ENCODE measurements around the gene IMP3. TPM values are rescaled to one million over a fixed set of nuclear protein-coding genes. Genes with fewer than 3 reads are reported as not detected.

Gene IMP3
- polyA plus RNA-seq, 1 of the 3 experiments (the other 2 are of a cell fraction), result 56.2 TPM

GRCh38 chr15:75663931-75664421, 24.0 kb upstream of the IMP3 start:
- H3K9me2 ChIP-seq, result no peaks in the 10 kb centered on the region
- POLR2A ChIA-PET, result no interaction called here
- no peaks in the 10 kb centered on the region for H3K27me3 ChIP-seq (ENCODE audit: insufficient read depth)
- no peak overlapping the region for H2AFZ ChIP-seq (ENCODE audit: low read depth)
- WGBS (ENCODE audit: low lambda C conversion rate), result 88% methylated on average over 11 of the region's 11 CpGs
- no peaks in the 10 kb centered on the region for H4K20me1 ChIP-seq (ENCODE audit: insufficient read depth)
- peaks cover 41% of the 10 kb centered on the region for H3K79me2 ChIP-seq (ENCODE audit: insufficient read depth)
- no peak overlapping the region for H3K4me2 ChIP-seq
- H3K4me3 ChIP-seq (ENCODE audit: low read depth in 2 of 2, low read length in 1 of 2), result no peak overlapping the region
- H3F3A ChIP-seq (replicated peaks; ENCODE audit: insufficient read depth), result peaks cover 29% of the 10 kb centered on the region
- CTCF ChIA-PET, result interaction anchor here (1.5 kb wide), 1 partner anchor 16 kb away, joined by 4 read pairs; the partner anchor contains the start of gene SNX33
- H3K27ac ChIP-seq (ENCODE audit: low read depth in 2 of 2, low read length in 1 of 2), result no peak overlapping the region
- peaks cover 34 to 36% of the 10 kb centered on the region in 2 experiments; a peak in 3 of 4 replicates for H3K4me1 ChIP-seq (ENCODE audit: control insufficient read depth in 1 of 2, insufficient read depth in 2 of 2, low read depth in 1 of 2, low read length in 1 of 2)
- no peak for DNase-seq
- no peak overlapping the region for H3K9ac ChIP-seq
- TF ChIP-seq GATA2 (CRISPR knock-in tag; IDR thresholded peaks at IDR 0.05) (no peak), IRF3 (IDR thresholded peaks at IDR 0.05; ENCODE audit: low read depth, low read length) (no peak), FOXM1 (IDR thresholded peaks at IDR 0.05; ENCODE audit: low read depth) (no peak), MAX (IDR thresholded peaks at IDR 0.05; ENCODE audit: low read depth) (no peak), ELF1 (IDR thresholded peaks at IDR 0.05) (no peak), POLR2AphosphoS5 (IDR thresholded peaks at IDR 0.05; ENCODE audit: low read depth, low read length) (no peak), EP300 (IDR thresholded peaks at IDR 0.05; ENCODE audit: borderline replicate concordance in 1 of 2, low read depth in 1 of 2, low read length in 1 of 2) (no peak), TAF1 (IDR thresholded peaks at IDR 0.05; ENCODE audit: borderline replicate concordance, low read depth, low read length) (no peak), TCF12 (IDR thresholded peaks at IDR 0.05) (no peak), RCOR1 (IDR thresholded peaks at IDR 0.05; ENCODE audit: low read length) (no peak), NFIC (IDR thresholded peaks at IDR 0.05; ENCODE audit: borderline replicate concordance) (no peak), RAD21 (IDR thresholded peaks at IDR 0.05; ENCODE audit: low read length) (no peak), MEF2A (IDR thresholded peaks at IDR 0.05; ENCODE audit: borderline replicate concordance, low read depth) (no peak), CTCF (IDR thresholded peaks at IDR 0.05) (no peak), ZBTB33 (IDR thresholded peaks at IDR 0.05; ENCODE audit: borderline replicate concordance, low read depth) (no peak), TEAD4 (IDR thresholded peaks at IDR 0.05; ENCODE audit: borderline replicate concordance, insufficient read depth) (no peak), YY1 (IDR thresholded peaks at IDR 0.05; ENCODE audit: low read depth) (no peak), SIN3A (IDR thresholded peaks at IDR 0.05; ENCODE audit: borderline replicate concordance, low read depth, low read length) (no peak), PBX3 (IDR thresholded peaks at IDR 0.05) (no peak)
- H3K9me3 ChIP-seq, result no peaks in the 10 kb centered on the region
- peaks cover 0 to 5% of the 10 kb centered on the region in 2 experiments for H3K36me3 ChIP-seq (replicated peaks in 1 of 2; ENCODE audit: control insufficient read depth in 1 of 2, insufficient read depth in 2 of 2, low read length in 1 of 2)

Data from SK-N-SH (cell line).